Pulmonary artery endothelial cell (primary cell): ENCODE data around the gene POU2AF2. TPM values are rescaled to one million over a fixed set of nuclear protein-coding genes. Genes with fewer than 3 reads are reported as not detected.

Source experiments
- DNase-seq: peaks from one replicate; pipeline ENCODE4 v3.0.0-alpha.2; 2011; ENCODE audit warnings: low read depth, low spot score
- total RNA-seq: library from RNA; depleted of rRNA; stranded (reverse); fragments of >200 nt; gene quantifications from 2 replicates; pipeline ENCODE4 v1.2.3, GENCODE V29; 2014

POU2AF2 gene
- total RNA-seq, 1 donor from 2014 or later = not detected

DNA sequence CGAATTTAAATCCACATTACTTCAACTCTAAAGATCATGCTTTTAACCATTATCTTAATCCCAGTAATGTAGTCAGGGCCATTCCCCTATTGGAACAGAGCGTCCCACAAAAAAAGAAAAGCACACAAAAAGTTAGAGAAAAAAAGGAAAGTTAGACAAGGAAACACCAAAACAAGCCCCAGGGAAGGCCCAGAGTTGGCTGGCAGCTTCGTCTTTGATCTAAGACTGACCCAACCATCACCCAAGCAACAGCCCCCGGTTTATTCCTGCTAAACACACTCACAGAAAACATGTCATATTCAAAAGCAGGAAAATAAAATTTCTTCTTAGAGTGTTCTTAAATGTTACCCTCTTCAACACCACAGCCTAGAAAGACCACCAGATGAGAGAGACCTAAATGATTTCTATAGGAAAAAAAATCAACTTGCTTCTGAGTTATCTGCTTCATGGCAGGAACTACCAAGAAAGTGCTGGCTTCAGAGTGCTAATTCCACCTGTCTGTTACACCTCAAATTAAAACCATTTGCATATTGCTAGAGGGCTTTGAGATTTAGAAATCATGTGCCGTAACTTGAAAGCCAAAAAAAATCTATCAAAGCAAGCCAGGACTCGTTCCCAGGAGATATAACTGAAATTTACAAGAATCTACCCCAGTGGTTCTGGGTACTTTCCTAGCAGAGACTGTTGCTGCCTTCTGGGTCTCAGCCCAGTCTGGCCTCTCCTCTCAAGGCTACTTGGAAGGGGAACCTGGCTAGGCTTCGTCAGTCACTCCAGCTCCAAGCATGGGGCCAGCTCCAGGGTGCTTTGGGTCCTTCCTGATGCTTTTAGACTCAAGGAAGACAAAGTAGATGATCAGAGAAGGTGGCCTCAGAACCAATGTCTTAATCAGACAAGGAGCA lies 84.0 kb downstream of the POU2AF2 start:
- no peak for DNase-seq

DNA sequence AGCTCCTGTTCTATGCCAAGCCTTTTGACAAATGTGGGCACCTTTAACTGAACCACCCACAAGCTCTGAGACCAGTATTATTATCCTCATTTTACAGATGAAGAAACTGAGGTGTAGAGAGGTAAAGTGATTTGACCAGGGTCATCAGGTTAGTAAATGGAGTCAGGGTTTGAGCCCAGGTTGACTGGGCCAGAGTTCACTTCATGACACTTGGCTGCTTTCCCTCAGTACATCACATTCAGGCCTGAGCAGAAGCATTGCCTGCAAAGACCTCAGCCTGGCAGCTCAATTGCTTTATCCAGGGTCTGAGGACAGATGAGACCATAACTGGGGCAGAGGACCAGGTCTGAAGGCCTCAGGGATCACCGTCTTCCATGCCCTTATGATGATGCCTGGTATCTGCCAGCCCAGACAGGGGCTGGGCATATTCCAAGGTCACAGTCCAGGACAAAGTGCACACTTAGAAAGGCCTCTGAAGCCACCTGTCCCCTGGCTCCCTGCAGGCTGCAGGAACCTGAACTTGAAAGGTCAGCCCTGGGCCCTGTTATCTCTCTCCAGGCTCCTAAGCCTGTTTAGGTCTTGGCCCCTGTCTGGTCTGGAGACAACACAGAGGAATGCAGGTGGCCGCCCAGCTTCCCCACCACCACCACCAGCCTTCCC lies 84.8 kb downstream of the POU2AF2 start:
- DNase-seq = no peak

DNA sequence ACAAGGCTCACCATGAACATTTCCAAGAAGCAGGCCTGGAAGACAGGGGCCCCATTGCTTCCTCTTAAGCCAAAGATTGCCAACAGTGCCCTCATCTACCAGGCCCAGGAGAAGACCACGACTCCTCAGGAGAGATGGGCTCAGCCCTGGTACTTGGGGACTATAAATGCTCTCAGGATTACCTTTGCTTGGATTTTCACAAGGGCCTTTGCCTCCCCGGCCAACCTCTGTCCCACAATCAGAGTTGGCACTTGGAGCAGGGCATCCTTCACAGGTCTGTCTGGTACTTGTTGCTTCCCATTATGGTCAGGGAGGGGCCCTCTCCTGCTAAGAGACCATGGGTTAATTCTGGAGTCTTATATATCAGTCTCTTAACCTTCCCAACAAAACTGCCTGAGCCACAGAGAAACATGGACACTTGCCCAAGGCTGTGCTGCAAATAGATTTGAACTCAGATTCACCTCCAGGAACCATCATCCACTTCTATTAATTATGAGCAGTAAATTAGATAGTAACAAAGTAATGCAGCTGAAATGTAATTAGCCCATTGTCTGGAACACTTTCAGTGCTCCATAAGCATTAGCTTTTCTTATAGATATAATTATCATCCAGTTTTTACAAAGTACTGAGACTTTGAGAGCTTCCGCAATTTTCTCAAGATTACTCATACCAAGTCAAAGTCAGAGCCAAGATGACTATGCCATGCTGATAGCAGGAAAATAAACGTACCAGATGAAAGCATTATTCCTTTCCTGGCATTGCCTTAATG lies 86.4 kb downstream of the POU2AF2 start:
- no peak for DNase-seq

DNA sequence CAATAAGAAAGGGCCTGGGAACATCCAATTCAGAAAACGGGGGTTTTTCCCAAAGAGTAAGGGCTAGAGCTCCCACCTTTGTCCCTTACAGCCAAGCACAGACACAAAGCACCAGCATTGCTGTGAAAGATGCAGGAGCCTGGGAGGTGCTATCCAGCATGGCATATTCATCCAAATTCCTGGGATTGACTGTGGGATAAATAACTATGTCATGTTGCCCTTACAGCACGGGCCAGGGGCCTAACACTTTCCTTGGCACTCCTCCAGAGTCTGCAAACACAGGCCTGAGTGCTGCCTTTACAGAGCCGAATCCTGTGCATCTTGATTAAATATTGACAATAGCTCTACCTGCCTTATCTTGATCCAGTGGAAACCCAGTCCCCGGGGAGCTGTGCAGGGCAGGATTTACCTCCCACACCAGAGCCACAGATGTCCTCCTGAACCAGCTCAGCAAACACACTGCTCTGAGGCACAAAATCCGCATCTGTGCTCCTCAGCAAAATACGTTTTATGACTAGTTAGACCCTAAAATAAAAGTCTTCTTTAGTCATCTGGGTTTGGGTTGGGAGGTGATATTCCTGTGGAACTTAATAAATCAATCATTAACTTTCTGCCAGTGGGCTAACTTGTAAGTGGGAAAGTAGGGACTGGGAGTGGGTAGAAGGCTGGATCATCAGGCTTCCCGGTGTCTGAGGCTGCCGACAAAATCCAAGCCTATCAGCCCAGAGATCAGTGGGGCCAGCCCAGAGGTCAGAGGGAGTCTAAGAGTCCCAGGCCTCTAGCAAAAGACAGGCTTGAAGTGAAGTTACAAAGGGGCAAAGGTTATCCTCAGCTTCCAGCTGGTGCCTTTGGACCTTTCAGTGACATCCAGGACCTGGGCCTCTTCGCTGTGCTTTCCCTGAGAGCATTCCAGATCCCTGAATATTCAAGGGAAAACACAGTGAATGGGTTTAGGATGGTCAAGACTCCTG lies 89.3 kb downstream of the POU2AF2 start:
- DNase-seq = no peak

DNA sequence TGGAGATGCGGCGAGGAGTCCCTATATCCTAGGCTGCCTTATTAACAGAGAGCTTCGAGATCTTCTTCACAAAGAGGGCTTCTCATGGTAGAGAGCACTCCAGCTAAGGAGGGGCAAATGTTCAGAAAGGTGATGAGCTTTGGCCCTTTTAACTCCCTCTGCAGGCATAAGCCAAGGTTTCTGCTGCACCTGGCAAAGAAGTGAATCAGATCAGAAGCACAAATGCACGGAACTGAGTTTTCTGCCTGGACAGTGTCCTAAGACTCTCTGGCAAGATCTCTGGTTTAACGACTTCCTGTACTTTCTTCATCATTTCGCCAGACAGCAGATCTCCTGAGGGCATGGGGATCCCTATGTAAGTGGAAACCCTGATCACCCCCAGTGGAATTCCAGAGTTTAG lies 90.0 kb downstream of the POU2AF2 start:
- no peak for DNase-seq

Other genes with a start within 250 kb of the POU2AF2 start
- gene POU2AF3, start 52.8 kb downstream of the POU2AF2 start, total RNA-seq = not detected in 2 replicates
- not detected in 2 replicates for gene POU2AF1, start 133.6 kb downstream of the POU2AF2 start, total RNA-seq